Bone marrow (tissue), 2 donors: ENCODE measurements around the gene DYNC2LI1.

ENCODE experiments used
- DNase-seq, 2 donors: peaks; one replicate each; lab custom pipeline; 2025; lab: John Stamatoyannopoulos, UW

DYNC2LI1 gene

DNA sequence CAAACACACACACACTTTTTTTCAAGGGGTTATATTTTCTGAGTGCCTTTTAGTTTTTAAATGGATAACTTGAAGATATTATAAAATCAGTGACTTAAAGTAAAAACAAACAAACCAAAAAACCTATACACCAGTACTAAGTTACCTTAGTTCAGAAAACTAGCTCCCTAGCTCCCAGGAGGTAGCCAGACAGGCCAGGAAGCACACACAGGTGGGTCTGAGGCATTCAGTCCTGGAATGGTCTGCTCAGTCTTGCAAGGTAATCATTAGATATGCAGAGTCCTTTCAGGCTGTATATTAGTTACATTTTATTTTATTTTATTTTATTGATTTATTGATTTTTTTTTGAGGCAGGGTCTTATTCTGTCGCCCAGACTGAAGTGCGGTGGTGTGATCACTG lies 10.7 kb upstream of the DYNC2LI1 start:
- DNase-seq: no peak

GRCh38 chr2:43764086-43764705 lies 9.6 kb upstream of the DYNC2LI1 start:
- no peak for DNase-seq

GRCh38 chr2:43766006-43766405 lies 7.8 kb upstream of the DYNC2LI1 start:
- DNase-seq: no peak

DNA sequence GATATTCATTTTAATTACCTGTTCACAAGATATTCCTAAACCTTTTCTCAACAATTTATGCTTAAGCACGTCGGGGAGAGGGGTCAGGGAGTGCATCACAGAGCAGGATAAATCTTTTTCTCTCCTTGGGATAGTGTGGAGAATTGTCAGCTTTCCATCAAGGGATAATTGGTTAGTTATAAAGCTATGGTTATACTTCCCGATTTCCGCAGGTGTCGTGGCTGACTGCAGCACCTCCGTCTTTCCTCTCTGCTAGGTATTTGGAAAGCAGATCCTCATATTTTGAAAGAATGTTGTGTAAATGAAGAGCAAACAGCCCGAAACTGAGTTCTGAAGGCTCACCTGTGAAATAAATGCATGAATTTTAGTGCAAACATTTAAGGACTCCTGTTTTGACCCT lies 778 bp downstream of the DYNC2LI1 start:
- DNase-seq: no peak

- no peak for DNase-seq
These were observed 2.5 kb downstream of the DYNC2LI1 start for GRCh38 chr2:43776324-43776723.

DNA sequence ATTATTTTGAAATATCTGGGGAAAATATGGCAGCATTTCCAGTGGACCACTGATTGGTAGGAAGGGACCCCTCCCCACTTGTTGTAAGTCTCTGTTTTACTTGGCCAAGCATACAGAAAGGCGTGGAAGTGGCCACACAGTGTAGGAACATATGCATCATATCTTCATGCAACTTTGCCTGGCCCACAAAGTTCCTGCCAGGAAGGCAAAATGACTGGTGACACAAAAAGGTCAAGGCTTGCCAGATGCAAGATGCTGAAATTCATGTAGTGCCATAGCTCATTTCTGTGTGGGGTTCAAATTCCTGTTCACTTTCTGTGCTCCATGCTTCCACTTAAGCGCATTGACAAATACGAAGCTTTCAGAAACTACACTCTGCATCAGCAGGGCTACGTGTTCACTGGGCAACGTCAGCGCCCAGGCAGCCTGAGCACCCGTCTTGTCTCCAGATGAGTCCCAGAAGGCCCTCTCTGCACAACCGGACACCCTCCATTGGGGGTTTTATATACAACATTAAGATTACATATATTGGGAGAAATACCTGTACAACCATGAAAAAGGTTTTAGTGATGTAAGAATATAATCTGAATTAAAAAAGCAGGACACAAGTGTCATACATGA lies 3.6 kb downstream of the DYNC2LI1 start:
- no peak for DNase-seq

GRCh38 chr2:43778233-43778632 lies 4.4 kb downstream of the DYNC2LI1 start:
- no peak for DNase-seq

DNA sequence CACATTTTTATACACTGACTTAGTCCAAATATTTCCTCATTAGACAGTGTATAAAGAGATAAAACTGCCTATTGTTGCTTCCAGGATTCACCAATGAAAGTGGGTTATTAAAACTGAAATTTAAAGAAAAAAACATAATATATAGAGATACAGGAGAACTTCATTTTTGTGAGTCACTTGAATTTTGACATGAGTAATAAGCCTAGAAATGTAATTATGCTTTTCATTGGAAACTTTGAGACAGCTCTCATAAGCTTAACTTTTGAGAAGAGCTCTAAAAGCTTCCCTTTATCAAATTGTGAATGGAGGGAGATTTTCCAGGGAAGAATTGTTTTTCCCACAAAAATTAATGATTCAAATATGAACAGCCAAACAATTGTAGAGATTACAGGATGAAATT lies 14.1 kb downstream of the DYNC2LI1 start:
- DNase-seq: no peak

GRCh38 chr2:43788646-43789045 lies 14.8 kb downstream of the DYNC2LI1 start:
- DNase-seq: no peak

- no peak for DNase-seq
These were observed 16.3 kb downstream of the DYNC2LI1 start for GRCh38 chr2:43790147-43790546.

GRCh38 chr2:43791035-43791765 lies 17.4 kb downstream of the DYNC2LI1 start:
- DNase-seq: no peak

- no peak for DNase-seq
These were observed 18.8 kb downstream of the DYNC2LI1 start for GRCh38 chr2:43792653-43793052.

DNA sequence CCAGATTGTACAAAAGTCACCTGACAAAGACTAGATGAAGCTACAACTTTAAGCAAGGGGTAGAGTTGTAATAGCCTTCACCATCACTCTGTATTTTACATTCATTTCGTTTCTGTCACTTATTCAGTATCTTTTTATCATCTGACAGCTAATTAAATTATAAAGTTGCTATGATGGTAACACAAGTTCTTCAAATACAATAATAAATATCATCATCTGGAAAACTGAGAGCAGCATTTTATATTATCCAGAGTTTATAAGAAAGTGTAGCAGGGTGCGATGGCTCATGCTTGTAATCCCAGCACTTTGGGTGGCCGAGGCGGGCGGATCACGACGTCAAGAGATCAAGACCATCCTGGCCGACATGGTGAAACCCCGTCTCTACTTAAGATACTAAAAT lies 21.1 kb downstream of the DYNC2LI1 start:
- DNase-seq: no peak

DNA sequence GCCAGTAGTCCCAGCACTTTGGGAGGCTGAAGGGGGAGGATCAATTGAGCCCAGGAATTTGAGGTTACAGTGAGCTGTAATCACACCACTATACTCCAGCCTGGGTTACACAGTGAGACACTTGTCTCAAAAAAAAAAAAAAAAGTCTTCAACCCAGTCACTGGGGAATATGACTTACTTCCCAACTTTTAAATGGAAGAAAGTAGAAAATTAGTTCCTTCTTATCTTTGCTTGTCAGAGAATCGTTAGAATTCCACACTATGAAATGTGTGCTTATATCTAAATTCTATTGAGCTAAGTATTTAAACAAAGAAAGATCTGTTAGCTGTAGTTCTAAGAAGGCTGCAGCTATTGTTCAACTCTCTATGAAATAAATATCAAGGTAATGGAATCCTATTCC lies 22.4 kb downstream of the DYNC2LI1 start:
- no peak for DNase-seq

DNA sequence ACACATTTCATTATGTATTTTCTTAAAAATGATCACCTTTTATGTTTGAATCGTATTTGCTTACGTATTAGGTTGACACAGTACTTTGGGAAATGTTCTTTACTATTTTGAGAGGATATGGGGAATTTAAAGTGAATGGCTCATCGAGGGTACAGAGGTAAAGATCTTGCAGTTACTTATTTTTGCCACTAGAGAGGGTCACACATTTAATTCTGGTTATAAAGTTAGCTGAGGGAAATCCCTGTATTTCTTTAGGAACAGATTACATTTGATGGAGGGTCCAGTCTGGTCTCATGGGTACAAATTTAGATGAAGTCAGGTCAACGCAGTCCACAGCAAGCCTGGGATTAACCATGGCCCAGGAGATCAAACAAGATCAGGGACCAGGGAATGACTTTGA lies 24.5 kb downstream of the DYNC2LI1 start:
- no peak for DNase-seq

GRCh38 chr2:43800894-43801293 lies 27.1 kb downstream of the DYNC2LI1 start:
- DNase-seq: no peak

- DNase-seq: no peak
These were observed 28.3 kb downstream of the DYNC2LI1 start for GRCh38 chr2:43802135-43802534.

DNA sequence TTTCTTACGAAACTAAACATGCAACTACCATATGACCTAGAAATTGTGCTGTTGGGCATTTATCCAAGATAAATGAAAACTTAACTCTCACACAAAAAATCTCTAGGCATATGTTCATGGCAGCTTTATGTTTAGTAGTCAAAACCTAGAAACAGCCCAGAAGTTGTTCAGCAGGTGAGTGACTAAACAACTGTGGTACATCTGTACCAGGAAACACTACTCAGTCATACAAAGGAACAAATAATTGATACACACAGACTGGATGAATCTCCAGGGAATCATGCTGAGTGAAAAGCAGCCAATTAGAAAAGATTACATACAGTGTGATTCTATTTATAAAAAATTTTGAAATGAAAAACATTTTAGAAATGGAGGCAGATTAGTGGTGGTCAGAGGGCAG lies 29.3 kb downstream of the DYNC2LI1 start:
- no peak for DNase-seq

- no peak for DNase-seq
These were observed 32.8 kb downstream of the DYNC2LI1 start for GRCh38 chr2:43806719-43807031.

DNA sequence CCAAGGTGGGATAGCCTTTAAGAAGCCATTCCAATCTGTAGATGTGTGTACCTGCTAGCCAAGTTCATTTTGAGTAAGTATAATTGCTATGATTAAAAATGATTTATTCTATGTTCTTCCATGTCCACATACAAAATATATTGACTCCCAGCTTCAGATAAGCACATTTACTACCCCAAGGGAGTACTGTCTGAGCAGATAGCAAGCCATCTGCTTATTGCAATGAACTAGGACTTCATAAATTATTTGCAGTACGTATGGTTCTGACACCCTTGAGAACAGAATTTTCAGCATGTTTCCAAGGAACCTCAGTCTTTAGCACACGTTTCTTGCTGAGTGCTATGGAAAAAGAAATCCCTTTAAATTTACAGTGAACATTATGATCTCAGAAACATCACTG lies 36.6 kb downstream of the DYNC2LI1 start:
- DNase-seq: no peak

GRCh38 chr2:43810888-43811287 lies 37.0 kb downstream of the DYNC2LI1 start:
- no peak for DNase-seq

GRCh38 chr2:43812006-43812405 lies 38.2 kb downstream of the DYNC2LI1 start:
- DNase-seq: no peak

DNA sequence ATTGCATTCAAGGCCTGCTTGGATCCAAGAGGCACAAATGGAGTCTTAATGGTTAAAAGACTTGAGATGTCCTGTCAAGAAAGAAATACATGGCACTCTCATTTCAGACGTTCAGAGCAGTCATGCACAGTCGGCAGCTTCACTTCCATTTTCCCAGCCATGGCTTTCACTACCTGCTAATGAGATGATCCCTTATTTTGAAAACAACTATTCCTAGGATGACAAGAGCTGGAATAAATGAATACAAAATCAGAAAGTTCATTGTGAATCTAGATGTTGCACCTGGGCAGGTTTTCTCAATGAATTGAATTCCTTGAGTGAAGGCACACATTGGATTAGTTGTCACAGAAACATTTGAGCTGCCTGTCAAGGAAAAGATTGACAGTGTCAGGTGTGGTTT lies 39.1 kb downstream of the DYNC2LI1 start:
- no peak for DNase-seq

- no peak for DNase-seq
These were observed 40.9 kb downstream of the DYNC2LI1 start for GRCh38 chr2:43814711-43815110.
